Type B pancreatic cell (in vitro differentiated cells): ENCODE results near the gene MGAT5B. TPM values are rescaled to one million over a fixed set of nuclear protein-coding genes. Genes with fewer than 3 reads are reported as not detected.

ENCODE experiments used
- DNase-seq: peaks from one replicate; pipeline ENCODE4 v3.0.0; 2021; ENCODE audit warnings: mixed read lengths; ENCODE audit not compliant: unreplicated experiment; ENCODE audit errors: extremely low spot score
- H3K27ac Mint-ChIP-seq: 2 replicates; pipeline ENCODE4 v1.8.0; 2021; ENCODE audit warnings: mild to moderate bottlenecking, mixed read lengths
- H3K27me3 Mint-ChIP-seq: 2 replicates; pipeline ENCODE4 v1.8.0; 2021; ENCODE audit warnings: mixed read lengths
- H3K36me3 Mint-ChIP-seq: 2 replicates; pipeline ENCODE4 v1.8.0; 2021; ENCODE audit warnings: mixed read lengths
- H3K4me1 Mint-ChIP-seq: one replicate; pipeline ENCODE4 v1.8.0; 2021; ENCODE audit warnings: mixed read lengths; ENCODE audit not compliant: unreplicated experiment
- H3K4me3 Mint-ChIP-seq: 2 replicates; pipeline ENCODE4 v1.8.0; 2021; ENCODE audit warnings: mild to moderate bottlenecking, mixed read lengths
- H3K9me3 Mint-ChIP-seq: 2 replicates; pipeline ENCODE4 v1.8.0; 2021; ENCODE audit warnings: mixed read lengths
- CTCF ChIP-seq: fragments of 200-600 bp; sonication (generic); conservative IDR thresholded peaks from 2 replicates; pipeline ENCODE4 v1.5.0; 2021; ENCODE audit warnings: antibody characterized with exemption, mild to moderate bottlenecking
- total RNA-seq: library from RNA; stranded (reverse); gene quantifications from 2 replicates; pipeline ENCODE4 v1.2.1, GENCODE V29; 2021; ENCODE audit warnings: low replicate concordance

Gene MGAT5B
- total RNA-seq, 1 donor from 2014 or later: 15.9 TPM

GRCh38 chr17:76922967-76923366 lies 54.8 kb downstream of the MGAT5B start:
- Mint-ChIP-seq H3K36me3 (peaks cover 3% of the 10 kb centered on the region), H3K4me3 (no peak overlapping the region), H3K27ac (no peak overlapping the region), H3K27me3 (peaks cover 38% of the 10 kb centered on the region), H3K4me1 (peaks cover 24% of the 10 kb centered on the region), H3K9me3 (no peaks in the 10 kb centered on the region)
- DNase-seq: no peak
- no peak for TF ChIP-seq CTCF

DNA sequence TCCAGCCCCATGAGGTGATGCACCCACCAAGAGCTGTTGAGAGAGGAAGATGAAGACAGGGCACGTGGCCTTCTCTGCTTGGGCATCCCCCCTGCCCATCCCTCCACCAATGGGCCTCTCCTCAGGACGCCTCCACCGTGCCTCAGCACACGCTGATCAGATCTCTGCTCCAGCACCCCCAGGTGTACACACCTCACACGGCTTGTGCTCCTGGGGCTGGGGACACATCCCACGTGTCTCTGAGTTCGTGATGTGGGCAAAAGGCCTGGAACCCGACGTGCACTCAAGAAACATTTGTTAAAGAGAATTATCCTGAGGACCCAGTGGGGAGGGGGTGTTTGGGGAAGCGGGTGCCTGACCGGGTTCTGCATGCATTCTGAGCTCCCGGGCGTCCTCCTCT lies 55.3 kb downstream of the MGAT5B start:
- H3K27ac Mint-ChIP-seq: no peak overlapping the region
- H3K4me3 Mint-ChIP-seq: no peak overlapping the region
- TF ChIP-seq CTCF: no peak
- peaks cover 40% of the 10 kb centered on the region for H3K27me3 Mint-ChIP-seq
- peaks cover 5% of the 10 kb centered on the region for H3K36me3 Mint-ChIP-seq
- no peak for DNase-seq
- H3K9me3 Mint-ChIP-seq: no peaks in the 10 kb centered on the region
- peaks cover 25% of the 10 kb centered on the region for H3K4me1 Mint-ChIP-seq

GRCh38 chr17:76924345-76925342 lies 56.4 kb downstream of the MGAT5B start:
- no peak for DNase-seq
- Mint-ChIP-seq H3K4me1 (peaks cover 32% of the 10 kb centered on the region), H3K27ac (no peak overlapping the region), H3K27me3 (peaks cover 36% of the 10 kb centered on the region), H3K4me3 (no peak overlapping the region), H3K9me3 (no peaks in the 10 kb centered on the region), H3K36me3 (peaks cover 5% of the 10 kb centered on the region)
- TF ChIP-seq CTCF: no peak

GRCh38 chr17:76925441-76925891 lies 57.3 kb downstream of the MGAT5B start:
- Mint-ChIP-seq H3K4me3 (no peak overlapping the region), H3K4me1 (peaks cover 37% of the 10 kb centered on the region), H3K36me3 (peaks cover 5% of the 10 kb centered on the region), H3K9me3 (no peaks in the 10 kb centered on the region), H3K27ac (no peak overlapping the region), H3K27me3 (peaks cover 36% of the 10 kb centered on the region)
- TF ChIP-seq CTCF: no peak
- no peak for DNase-seq

DNA sequence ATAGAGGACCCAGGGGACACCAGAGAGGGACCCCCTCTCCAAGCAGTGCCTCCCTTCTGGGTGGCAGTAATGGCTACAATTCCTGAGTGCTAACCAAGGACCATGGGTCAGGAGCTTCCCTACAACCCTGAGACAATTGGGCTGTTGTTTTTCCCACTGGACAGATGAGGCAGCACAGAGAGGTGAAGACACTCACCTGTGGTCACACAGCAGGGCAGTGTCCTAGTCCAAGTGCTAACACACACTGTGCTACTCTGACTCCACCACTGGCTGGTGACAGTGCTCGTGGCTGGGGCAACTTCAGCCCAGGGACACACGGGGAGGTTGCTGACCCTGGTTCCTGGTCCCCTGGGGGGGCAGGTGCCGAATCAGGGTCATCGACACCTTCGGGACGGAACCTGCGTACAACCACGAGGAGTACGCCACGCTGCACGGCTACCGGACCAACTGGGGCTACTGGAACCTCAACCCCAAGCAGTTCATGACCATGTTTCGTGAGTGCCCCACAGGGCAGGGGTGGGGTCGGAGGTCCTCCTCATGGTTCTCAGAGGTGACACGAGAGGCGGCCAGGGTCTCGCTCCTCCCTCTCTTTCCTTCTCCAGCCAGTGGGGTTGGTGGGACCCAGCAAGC lies 58.1 kb downstream of the MGAT5B start:
- peaks cover 5% of the 10 kb centered on the region for H3K36me3 Mint-ChIP-seq
- H3K9me3 Mint-ChIP-seq: no peaks in the 10 kb centered on the region
- peaks cover 34% of the 10 kb centered on the region for H3K27me3 Mint-ChIP-seq
- peaks cover 33% of the 10 kb centered on the region for H3K4me1 Mint-ChIP-seq
- no peak for TF ChIP-seq CTCF
- H3K27ac Mint-ChIP-seq: no peak overlapping the region
- H3K4me3 Mint-ChIP-seq: no peak overlapping the region
- no peak for DNase-seq
